Astrocyte (in vitro differentiated cells and primary cell): ENCODE measurements around the gene CACNA1E. TPM values are rescaled to one million over a fixed set of nuclear protein-coding genes. Genes with fewer than 3 reads are reported as not detected.

Source experiments
- DNase-seq: peaks from one replicate; pipeline ENCODE4 v3.0.0-alpha.2; 2010; ENCODE audit warnings: low read depth
- FAIRE-seq: peaks from 2 replicates; lab custom pipeline; 2011; peaks lifted over from hg19 to GRCh38; lab: Jason Lieb, UNC
- H2AFZ ChIP-seq: 2 replicates; pipeline ENCODE4 v1.6.0; 2012; ENCODE audit warnings: low read depth, low read length, inconsistent platforms
- H3K27ac ChIP-seq: 2 replicates; pipeline ENCODE4 v1.5.1; 2011; ENCODE audit warnings: low read depth, low read length, inconsistent platforms
- H3K27me3 ChIP-seq: 2 replicates; pipeline ENCODE4 v1.6.0; 2011; ENCODE audit warnings: low read length, inconsistent platforms; ENCODE audit not compliant: insufficient read depth
- H3K36me3 ChIP-seq: 2 replicates; pipeline ENCODE4 v1.5.1; 2011; ENCODE audit warnings: low read length, inconsistent platforms; ENCODE audit not compliant: insufficient read depth
- H3K4me1 ChIP-seq: 2 replicates; pipeline ENCODE4 v1.5.1; 2011; ENCODE audit warnings: low read length, inconsistent platforms; ENCODE audit not compliant: insufficient read depth
- H3K4me2 ChIP-seq: 2 replicates; pipeline ENCODE4 v1.6.0; 2012; ENCODE audit warnings: low read length, inconsistent platforms
- H3K4me3 ChIP-seq: 2 replicates; pipeline ENCODE4 v1.5.1; 2011; ENCODE audit warnings: low read depth, mild to moderate bottlenecking, low read length, inconsistent platforms; ENCODE audit not compliant: insufficient read depth
- H3K79me2 ChIP-seq: 2 replicates; pipeline ENCODE4 v1.6.0; 2012; ENCODE audit warnings: mild to moderate bottlenecking, low read length, inconsistent platforms; ENCODE audit not compliant: insufficient read depth
- H3K9ac ChIP-seq: 2 replicates; pipeline ENCODE4 v1.6.0; 2012; ENCODE audit warnings: mild to moderate bottlenecking, low read length, inconsistent platforms
- H3K9me3 ChIP-seq: 2 replicates; pipeline ENCODE4 v1.5.1; 2012; ENCODE audit warnings: low read depth, mild to moderate bottlenecking, low read length, inconsistent platforms; ENCODE audit not compliant: insufficient read depth
- H4K20me1 ChIP-seq: 2 replicates; pipeline ENCODE4 v1.6.0; 2012; ENCODE audit warnings: low read length, inconsistent platforms; ENCODE audit not compliant: insufficient read depth
- H3K27ac Mint-ChIP-seq: one replicate; pipeline ENCODE4 v1.8.0; 2021; ENCODE audit warnings: mild to moderate bottlenecking, mixed read lengths; ENCODE audit not compliant: unreplicated experiment
- H3K27me3 Mint-ChIP-seq: one replicate; pipeline ENCODE4 v1.8.0; 2021; ENCODE audit warnings: low read depth, mixed read lengths; ENCODE audit not compliant: unreplicated experiment
- H3K36me3 Mint-ChIP-seq: one replicate; pipeline ENCODE4 v1.8.0; 2021; ENCODE audit warnings: low read depth, mixed read lengths; ENCODE audit not compliant: unreplicated experiment
- H3K4me1 Mint-ChIP-seq: one replicate; pipeline ENCODE4 v1.8.0; 2021; ENCODE audit warnings: low read depth, mixed read lengths; ENCODE audit not compliant: unreplicated experiment
- H3K4me3 Mint-ChIP-seq: one replicate; pipeline ENCODE4 v1.8.0; 2021; ENCODE audit warnings: mild to moderate bottlenecking, moderate library complexity, mixed read lengths; ENCODE audit not compliant: unreplicated experiment
- H3K9me3 Mint-ChIP-seq: one replicate; pipeline ENCODE4 v1.8.0; 2021; ENCODE audit warnings: mild to moderate bottlenecking, mixed read lengths; ENCODE audit not compliant: unreplicated experiment
- EZH2 ChIP-seq: IDR thresholded peaks from 2 replicates; pipeline ENCODE4 v1.6.1; 2012; ENCODE audit warnings: mild to moderate bottlenecking, low read length, inconsistent platforms; ENCODE audit not compliant: insufficient read depth
- total RNA-seq: library from RNA; stranded (reverse); gene quantifications from 2 replicates; pipeline ENCODE4 v1.2.1, GENCODE V29; 2021
- TF ChIP-seq, protein P1 (sequence below): IDR thresholded peaks from 2 replicates; pipeline ENCODE4 v1.5.1; 2011; ENCODE audit warnings: low read depth, mild to moderate bottlenecking, inconsistent platforms, low read length, moderate library complexity; ENCODE audit not compliant: insufficient read depth

The CACNA1E gene
- total RNA-seq, 1 donor from 2014 or later, result 0.07 TPM

DNA sequence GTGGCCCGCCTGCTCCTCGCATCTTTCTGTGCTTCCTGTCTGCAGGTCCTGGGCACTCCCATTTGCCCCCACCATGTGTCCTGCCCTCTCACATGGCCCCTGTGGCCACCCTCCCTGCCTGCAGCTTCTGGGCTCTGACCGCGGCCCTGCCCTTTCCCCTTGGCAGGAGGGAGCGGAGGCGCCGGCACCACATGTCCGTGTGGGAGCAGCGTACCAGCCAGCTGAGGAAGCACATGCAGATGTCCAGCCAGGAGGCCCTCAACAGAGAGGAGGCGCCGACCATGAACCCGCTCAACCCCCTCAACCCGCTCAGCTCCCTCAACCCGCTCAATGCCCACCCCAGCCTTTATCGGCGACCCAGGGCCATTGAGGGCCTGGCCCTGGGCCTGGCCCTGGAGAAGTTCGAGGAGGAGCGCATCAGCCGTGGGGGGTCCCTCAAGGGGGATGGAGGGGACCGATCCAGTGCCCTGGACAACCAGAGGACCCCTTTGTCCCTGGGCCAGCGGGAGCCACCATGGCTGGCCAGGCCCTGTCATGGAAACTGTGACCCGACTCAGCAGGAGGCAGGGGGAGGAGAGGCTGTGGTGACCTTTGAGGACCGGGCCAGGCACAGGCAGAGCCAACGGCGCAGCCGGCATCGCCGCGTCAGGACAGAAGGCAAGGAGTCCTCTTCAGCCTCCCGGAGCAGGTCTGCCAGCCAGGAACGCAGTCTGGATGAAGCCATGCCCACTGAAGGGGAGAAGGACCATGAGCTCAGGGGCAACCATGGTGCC is 249.1 kb downstream of the CACNA1E start:
- FAIRE-seq, result no peak
- Mint-ChIP-seq H3K27ac (no peak overlapping the region), H3K9me3 (peaks cover 6% of the 10 kb centered on the region), H3K4me1 (no peaks in the 10 kb centered on the region), H3K36me3 (no peaks in the 10 kb centered on the region), H3K27me3 (peaks cover 40% of the 10 kb centered on the region), H3K4me3 (no peak overlapping the region)
- H3K9ac ChIP-seq, result no peak overlapping the region
- no peak for TF ChIP-seq EZH2
- TF ChIP-seq, protein P1, sequence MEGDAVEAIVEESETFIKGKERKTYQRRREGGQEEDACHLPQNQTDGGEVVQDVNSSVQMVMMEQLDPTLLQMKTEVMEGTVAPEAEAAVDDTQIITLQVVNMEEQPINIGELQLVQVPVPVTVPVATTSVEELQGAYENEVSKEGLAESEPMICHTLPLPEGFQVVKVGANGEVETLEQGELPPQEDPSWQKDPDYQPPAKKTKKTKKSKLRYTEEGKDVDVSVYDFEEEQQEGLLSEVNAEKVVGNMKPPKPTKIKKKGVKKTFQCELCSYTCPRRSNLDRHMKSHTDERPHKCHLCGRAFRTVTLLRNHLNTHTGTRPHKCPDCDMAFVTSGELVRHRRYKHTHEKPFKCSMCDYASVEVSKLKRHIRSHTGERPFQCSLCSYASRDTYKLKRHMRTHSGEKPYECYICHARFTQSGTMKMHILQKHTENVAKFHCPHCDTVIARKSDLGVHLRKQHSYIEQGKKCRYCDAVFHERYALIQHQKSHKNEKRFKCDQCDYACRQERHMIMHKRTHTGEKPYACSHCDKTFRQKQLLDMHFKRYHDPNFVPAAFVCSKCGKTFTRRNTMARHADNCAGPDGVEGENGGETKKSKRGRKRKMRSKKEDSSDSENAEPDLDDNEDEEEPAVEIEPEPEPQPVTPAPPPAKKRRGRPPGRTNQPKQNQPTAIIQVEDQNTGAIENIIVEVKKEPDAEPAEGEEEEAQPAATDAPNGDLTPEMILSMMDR, result no peak
- H3K4me2 ChIP-seq, result no peak overlapping the region
- no peak for DNase-seq
- H3K4me3 ChIP-seq, result no peak overlapping the region
- peaks cover under 1% of the 10 kb centered on the region for H3K9me3 ChIP-seq
- no peak overlapping the region for H3K27ac ChIP-seq
- no peaks in the 10 kb centered on the region for H4K20me1 ChIP-seq
- no peaks in the 10 kb centered on the region for H3K36me3 ChIP-seq
- H3K79me2 ChIP-seq, result no peaks in the 10 kb centered on the region
- H3K4me1 ChIP-seq, result no peaks in the 10 kb centered on the region
- H2AFZ ChIP-seq, result no peak overlapping the region
- H3K27me3 ChIP-seq, result no peaks in the 10 kb centered on the region

- Mint-ChIP-seq H3K9me3 (peaks cover 6% of the 10 kb centered on the region), H3K4me1 (no peaks in the 10 kb centered on the region), H3K36me3 (no peaks in the 10 kb centered on the region), H3K27ac (no peak overlapping the region), H3K4me3 (no peak overlapping the region), H3K27me3 (peaks cover 40% of the 10 kb centered on the region)
- Histone ChIP-seq H3K4me1 (no peaks in the 10 kb centered on the region), H3K36me3 (no peaks in the 10 kb centered on the region), H3K79me2 (no peaks in the 10 kb centered on the region), H3K9me3 (peaks cover 7% of the 10 kb centered on the region), H3K4me2 (no peak overlapping the region), H3K9ac (no peak overlapping the region), H2AFZ (no peak overlapping the region), H3K27ac (no peak overlapping the region), H4K20me1 (no peaks in the 10 kb centered on the region), H3K27me3 (no peaks in the 10 kb centered on the region), H3K4me3 (no peak overlapping the region)
- DNase-seq, result no peak
- no peak for TF ChIP-seq EZH2
- TF ChIP-seq, protein P1, result no peak
- no peak for FAIRE-seq
Observed at GRCh38 chr1:181733486-181733885, 250.2 kb downstream of the CACNA1E start.

DNA sequence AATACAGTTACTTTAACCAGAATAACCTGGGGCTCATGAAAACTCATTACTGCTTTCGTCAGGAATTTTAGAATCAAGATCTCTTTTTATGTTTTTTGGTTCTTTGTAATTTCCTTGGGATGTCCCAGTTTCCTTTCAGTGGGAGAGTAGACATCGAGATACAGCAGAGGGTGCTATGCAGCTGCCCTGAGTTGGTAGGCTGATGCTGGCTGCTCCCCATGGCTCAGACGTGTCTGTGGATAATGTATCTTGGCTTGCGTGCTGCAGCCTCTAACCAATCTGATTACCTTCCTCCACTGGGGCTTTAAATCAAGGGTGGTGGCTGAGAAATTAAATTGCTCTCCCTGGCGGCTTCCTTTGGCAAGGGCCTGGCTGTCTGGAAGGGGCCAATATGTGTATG is 253.7 kb downstream of the CACNA1E start:
- FAIRE-seq (no peak), DNase-seq (no peak)
- Mint-ChIP-seq H3K27ac (no peak overlapping the region), H3K4me3 (no peak overlapping the region), H3K9me3 (no peaks in the 10 kb centered on the region), H3K36me3 (peaks cover 2% of the 10 kb centered on the region), H3K4me1 (peaks cover 7% of the 10 kb centered on the region), H3K27me3 (peaks cover 36% of the 10 kb centered on the region)
- TF ChIP-seq EZH2, result no peak
- TF ChIP-seq, protein P1, result no peak
- Histone ChIP-seq H3K4me3 (no peak overlapping the region), H3K9ac (no peak overlapping the region), H3K4me1 (no peaks in the 10 kb centered on the region), H4K20me1 (no peaks in the 10 kb centered on the region), H2AFZ (no peak overlapping the region), H3K27ac (no peak overlapping the region), H3K36me3 (no peaks in the 10 kb centered on the region), H3K79me2 (no peaks in the 10 kb centered on the region), H3K27me3 (no peaks in the 10 kb centered on the region), H3K4me2 (no peak overlapping the region), H3K9me3 (peaks cover 7% of the 10 kb centered on the region)
